Activated naive CD4-positive, alpha-beta T cell treated with anti-CD3 and anti-CD28 coated beads, Interleukin-2, amount 50 U/mL, for 72 hours (primary cell): Measurements from ENCODE around the gene FAM117B. TPM values are rescaled to one million over a fixed set of nuclear protein-coding genes. Genes with fewer than 3 reads are reported as not detected.

Experiments used
- ATAC-seq, 2 donors: fragments of 150-1000 bp; cut with Tn5 transposase; 2 replicates each; pipeline ENCODE4 v1.10.0; 2021; ENCODE audit warnings: mild to moderate bottlenecking in 2 of 2, moderate library complexity in 2 of 2
- DNase-seq, 2 donors: peaks; one replicate each; pipeline ENCODE4 v3.0.0; 2021 to 2022; ENCODE audit warnings: low spot score in 2 of 2
- H3K27ac Mint-ChIP-seq, 2 donors: one replicate each; pipeline ENCODE4 v1.8.0; 2022; ENCODE audit warnings: mild to moderate bottlenecking in 2 of 2, mixed read lengths in 2 of 2
- H3K36me3 Mint-ChIP-seq, 2 donors: one replicate each; pipeline ENCODE4 v1.8.0; 2022; ENCODE audit warnings: mixed read lengths in 2 of 2
- H3K9me3 Mint-ChIP-seq, 2 donors: one replicate each; pipeline ENCODE4 v1.8.0; 2022; ENCODE audit warnings: mixed read lengths in 2 of 2
- total RNA-seq, 2 donors: library from RNA; stranded (reverse); gene quantifications; one replicate each; pipeline ENCODE4 v1.2.3, GENCODE V29; 2022

The FAM117B gene
- total RNA-seq, 2 donors from 2014 or later: 17.7 to 23.3 TPM

DNA sequence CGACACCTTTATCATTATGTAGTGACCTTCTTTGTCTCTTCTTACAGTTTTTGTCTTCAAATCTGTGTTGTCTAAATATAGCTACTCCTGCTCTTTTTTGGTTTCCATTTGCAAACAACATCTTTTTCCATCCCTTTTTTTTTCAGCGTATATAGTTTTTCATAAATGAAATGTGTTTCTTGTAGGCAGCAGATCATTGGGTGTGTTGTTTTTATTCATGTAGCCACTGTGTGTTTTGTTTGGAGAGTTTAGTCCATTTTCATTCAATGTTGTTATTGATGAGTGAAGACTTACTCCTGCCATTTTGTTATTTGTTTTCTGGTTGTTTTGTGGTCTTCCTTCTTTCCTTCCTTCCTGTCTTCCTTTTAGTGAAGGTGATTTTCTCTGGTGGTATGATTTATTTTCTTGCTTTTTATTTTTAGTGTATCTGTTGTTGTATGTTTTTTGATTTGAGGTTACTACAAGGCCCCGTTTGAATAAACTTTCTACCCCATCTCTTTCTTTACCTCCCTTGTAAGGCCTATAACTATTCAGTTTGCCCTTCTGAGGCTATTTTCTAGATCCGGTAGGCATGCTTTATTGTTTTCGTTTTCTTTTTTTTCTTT is 81.4 kb downstream of the FAM117B start:
- ATAC-seq (no peak), DNase-seq (no peak)
- H3K36me3 Mint-ChIP-seq: peaks cover 32 to 43% of the 10 kb centered on the region in 2 donors
- peak overlapping the region in 1 of 2 donors; percentile 56 for H3K27ac Mint-ChIP-seq
- peaks cover 25 to 34% of the 10 kb centered on the region in 2 donors for H3K9me3 Mint-ChIP-seq

DNA sequence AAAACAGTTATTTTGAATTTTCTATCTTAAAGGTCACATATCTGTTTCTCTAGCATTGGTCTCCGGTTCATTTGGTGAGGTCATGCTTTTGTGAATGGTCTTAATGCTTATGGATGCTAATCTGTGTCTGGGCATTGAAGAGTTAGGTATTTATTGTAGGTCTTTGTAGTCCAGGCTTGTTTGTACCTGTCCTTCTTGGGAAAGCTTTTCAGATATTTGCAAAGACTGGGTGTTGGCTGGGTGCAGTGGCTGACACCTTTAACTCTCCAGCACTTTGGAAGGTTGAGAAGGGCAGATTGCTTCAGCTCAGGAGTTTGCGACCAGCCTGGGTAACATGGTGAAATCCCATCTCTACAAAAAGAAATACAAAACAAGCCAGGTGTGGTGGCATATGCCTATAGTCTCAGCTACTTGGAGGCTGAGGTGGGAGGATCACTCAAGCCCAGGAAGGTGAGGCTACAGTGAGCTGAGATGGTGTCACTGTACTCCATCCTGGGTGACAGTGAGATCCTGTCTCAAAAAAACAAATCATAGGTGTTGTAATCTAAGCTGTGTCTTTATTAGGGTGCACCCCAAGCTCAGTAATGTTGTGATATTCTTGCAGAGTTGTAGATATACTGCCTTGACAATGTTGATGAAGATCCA is 82.3 kb downstream of the FAM117B start:
- ATAC-seq: peak in 1 of 2 donors; percentile 30
- peaks cover 32 to 35% of the 10 kb centered on the region in 2 donors for H3K36me3 Mint-ChIP-seq
- peaks cover 25 to 26% of the 10 kb centered on the region in 2 donors for H3K9me3 Mint-ChIP-seq
- no peak for DNase-seq
- H3K27ac Mint-ChIP-seq: peak overlapping the region in 1 of 2 donors; percentile 56

DNA sequence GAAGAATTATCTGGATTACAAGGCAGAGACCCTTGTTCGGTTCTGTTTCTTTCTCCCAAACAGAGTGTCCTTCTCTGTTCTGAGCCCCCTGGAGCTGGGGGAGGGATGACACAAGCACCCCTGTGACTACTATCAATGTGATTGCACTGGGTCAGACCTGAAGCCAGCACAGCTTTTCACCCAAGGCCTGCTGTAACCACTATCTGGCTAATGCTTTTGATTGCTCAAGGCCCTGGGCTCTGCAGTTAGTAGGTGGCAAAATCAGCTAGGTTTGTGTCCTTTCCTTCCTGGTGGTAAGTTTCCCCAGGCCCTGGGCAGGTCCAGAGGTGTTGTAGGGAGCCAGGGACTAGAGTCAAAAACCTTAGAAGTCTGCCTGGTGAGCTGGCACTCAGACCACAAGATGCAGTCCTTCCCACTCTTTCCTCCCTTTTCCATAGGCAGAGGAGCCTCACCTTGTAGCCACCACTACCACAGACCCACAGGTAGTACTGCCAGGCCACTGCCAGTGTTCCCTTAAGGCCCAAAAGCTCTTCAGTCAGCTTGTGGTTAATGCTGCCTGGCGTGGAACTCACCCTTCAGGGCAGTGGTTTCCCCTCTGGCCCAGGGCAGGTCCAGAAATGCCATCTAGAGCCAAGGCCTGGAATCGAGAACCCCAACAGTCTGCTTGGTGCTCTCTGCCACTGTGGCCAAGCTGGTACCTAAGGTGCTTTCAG is 83.0 kb downstream of the FAM117B start:
- no peak for DNase-seq
- H3K27ac Mint-ChIP-seq: peak overlapping the region; percentile 40 to 56
- peaks cover 27 to 28% of the 10 kb centered on the region in 2 donors for H3K36me3 Mint-ChIP-seq
- peak; percentile 18 to 80 for ATAC-seq
- H3K9me3 Mint-ChIP-seq: peaks cover 20 to 21% of the 10 kb centered on the region in 2 donors

DNA sequence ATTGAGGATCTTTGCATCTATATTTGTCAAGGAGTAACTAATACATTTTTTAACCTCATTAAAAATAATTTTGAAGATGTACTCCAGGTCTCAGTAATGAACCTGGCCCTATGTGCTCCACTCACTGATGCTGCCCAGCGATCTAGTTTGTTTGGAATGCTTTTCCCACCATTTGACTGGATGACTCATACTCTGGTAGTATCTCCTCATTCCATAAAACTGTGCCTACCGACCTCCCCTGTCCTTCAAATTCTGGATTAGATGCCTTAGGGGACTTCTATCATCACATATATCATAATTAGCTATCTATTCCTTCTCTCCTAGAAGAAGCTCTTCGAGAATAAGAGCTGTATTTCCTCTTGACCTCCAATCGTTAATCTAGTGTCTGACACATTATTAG is 83.8 kb downstream of the FAM117B start:
- no peak for ATAC-seq
- DNase-seq: no peak
- Mint-ChIP-seq H3K36me3 (peaks cover 19% of the 10 kb centered on the region in 2 donors), H3K9me3 (peaks cover 12 to 13% of the 10 kb centered on the region in 2 donors), H3K27ac (peak overlapping the region in 1 of 2 donors; percentile 56)

DNA sequence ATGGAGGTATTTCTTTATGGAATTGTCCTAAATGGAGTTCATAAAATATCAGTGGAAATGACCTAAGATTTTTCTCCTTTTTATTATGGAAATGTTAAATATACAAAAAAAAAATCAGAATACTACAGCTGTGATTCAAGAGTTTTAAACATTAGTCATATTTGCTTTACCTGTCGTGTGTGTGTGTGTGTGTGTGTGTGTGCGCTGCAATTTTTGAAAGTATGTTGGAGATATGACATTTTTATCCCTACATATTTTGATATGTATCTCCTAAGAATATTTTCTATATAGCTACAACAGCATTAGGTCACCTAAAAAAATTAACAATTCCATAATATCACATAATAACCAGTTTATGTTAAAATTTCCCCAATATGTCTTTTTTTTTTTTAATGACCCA is 85.5 kb downstream of the FAM117B start:
- ATAC-seq: no peak
- Mint-ChIP-seq H3K27ac (no peak overlapping the region), H3K36me3 (peaks cover 18% of the 10 kb centered on the region in 2 donors), H3K9me3 (peaks cover 12 to 13% of the 10 kb centered on the region in 2 donors)
- no peak for DNase-seq

DNA sequence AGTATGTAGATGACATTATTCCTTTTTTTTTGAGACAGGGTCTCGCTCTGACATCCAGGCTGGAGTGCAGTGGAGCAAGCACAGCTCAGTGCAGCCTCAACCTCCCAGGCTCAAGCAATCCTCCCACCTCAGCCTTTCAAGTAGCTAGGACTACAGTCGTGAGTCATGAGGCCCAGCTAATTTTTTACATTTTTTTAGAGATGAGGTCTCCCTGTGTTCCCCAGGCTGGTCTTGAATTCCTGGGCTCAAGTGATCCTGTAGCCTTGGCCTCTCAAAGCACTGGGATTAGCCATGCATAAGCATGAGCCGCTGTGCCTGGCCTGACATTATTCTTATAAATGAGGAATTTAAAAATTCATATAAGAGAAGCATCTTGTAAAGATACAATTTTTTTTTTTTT is 86.9 kb downstream of the FAM117B start:
- DNase-seq: no peak
- ATAC-seq: no peak
- Mint-ChIP-seq H3K27ac (no peak overlapping the region), H3K36me3 (peaks cover 5 to 15% of the 10 kb centered on the region in 2 donors), H3K9me3 (peaks cover 4 to 5% of the 10 kb centered on the region in 2 donors)

DNA sequence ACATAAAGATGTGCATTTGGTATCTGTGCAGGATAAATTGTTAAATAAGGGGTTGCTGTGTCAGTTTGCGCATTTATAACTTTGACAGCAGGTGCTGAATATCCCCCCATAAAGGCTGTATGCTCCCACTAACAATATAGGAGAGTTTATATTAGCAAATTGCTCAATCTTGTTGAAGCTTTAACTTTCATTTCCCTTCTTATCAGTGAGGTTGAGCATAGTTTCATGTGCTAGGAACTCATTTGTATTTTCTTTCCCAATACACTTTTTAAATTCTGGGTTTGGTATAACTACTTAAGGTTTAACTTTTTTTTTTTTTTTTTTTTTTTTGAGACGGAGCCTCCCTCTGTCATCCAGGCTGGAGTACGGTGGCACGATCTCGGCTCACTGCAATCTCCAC is 89.0 kb downstream of the FAM117B start:
- ATAC-seq (no peak), DNase-seq (no peak)
- Mint-ChIP-seq H3K36me3 (peaks cover 0 to 11% of the 10 kb centered on the region in 2 donors), H3K9me3 (no peaks in the 10 kb centered on the region), H3K27ac (no peak overlapping the region)

DNA sequence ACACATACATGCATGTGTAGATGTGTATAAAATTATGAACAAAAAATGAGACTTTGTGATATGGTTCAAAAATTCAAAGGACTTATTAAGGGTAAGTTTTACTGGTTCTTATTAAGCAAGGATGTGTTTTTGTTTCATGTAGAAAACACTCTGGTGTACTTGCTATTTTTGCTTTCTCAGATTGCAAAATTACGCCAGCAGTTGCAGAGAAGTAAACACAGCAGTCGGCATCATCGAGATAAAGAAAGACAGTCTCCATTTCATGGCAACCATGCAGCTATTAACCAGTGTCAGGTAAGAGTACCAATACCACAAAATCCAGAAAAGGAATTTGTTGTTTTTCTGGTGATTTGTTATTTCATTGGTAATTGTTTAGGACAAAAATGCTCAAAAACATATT is 91.3 kb downstream of the FAM117B start:
- DNase-seq (no peak), ATAC-seq (no peak)
- Mint-ChIP-seq H3K9me3 (peaks cover 0 to 2% of the 10 kb centered on the region in 2 donors), H3K27ac (no peak overlapping the region), H3K36me3 (peaks cover 11 to 27% of the 10 kb centered on the region in 2 donors)

DNA sequence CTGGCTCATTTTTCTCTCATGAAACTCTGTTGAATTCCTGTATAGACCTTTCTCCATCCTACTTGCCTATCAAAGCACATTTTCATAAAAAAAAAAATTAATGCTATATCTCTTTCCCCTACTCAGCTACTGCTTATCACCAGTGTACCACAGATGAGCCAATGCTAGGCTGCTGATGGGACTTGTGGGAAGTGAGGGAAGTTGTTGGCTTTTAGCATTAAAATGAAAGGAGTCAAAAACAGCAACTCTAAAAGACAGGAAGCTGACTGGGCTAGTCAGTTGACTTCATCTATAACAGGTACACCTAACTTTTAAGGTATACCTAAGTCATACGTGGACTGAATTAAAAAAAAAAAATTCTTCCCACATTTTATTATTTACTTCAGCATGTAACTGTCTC is 102.1 kb downstream of the FAM117B start:
- peaks cover 3% of the 10 kb centered on the region in 2 donors for H3K9me3 Mint-ChIP-seq
- DNase-seq (no peak), ATAC-seq (peak in 1 of 2 donors; percentile 29)
- H3K27ac Mint-ChIP-seq: peak overlapping the region; percentile 36 to 74
- H3K36me3 Mint-ChIP-seq: peaks cover 5 to 54% of the 10 kb centered on the region in 2 donors

DNA sequence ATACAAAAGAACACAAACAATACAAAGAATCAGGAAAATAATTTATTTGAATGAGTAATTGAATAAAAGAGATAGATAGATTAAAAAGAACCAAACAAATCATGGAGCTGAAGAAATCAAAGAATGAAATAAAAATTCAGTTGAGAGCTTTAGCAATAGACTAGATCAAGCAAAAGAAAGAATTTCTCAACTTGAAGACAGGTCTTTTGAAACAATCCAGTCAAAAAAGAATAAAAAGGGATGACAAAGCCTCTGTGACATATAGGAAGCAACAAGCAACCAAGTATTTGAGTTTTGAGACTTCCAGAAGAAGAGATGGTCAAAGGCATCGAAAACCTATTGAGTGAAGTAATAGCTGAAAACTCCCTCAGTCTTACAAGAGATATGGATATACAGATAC is 108.8 kb downstream of the FAM117B start:
- Mint-ChIP-seq H3K36me3 (peaks cover 25 to 54% of the 10 kb centered on the region in 2 donors), H3K9me3 (peaks cover 22 to 30% of the 10 kb centered on the region in 2 donors), H3K27ac (peak overlapping the region; percentile 53 to 63)
- ATAC-seq (no peak), DNase-seq (no peak)

DNA sequence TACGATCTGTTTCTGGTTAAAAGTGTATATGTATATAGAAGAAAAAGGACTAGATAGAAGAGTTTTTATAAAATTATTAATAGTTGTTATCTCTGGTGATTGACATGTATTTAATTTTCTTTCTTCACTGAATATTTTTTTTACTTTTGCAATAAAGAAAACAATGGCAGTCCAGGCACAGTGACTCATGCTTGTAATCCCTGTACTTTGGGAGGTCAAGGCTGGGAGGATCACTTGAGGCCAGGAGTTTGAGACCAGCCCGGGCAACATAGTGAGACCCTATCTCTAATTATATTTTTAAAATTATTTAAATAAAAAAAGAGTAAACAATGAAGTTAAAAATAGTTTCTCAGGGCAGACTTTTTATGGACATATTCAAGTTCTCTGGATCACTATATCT is 114.7 kb downstream of the FAM117B start:
- Mint-ChIP-seq H3K9me3 (peaks cover 6 to 14% of the 10 kb centered on the region in 2 donors), H3K36me3 (peaks cover 18 to 53% of the 10 kb centered on the region in 2 donors), H3K27ac (peak overlapping the region in 1 of 2 donors; percentile 87)

DNA sequence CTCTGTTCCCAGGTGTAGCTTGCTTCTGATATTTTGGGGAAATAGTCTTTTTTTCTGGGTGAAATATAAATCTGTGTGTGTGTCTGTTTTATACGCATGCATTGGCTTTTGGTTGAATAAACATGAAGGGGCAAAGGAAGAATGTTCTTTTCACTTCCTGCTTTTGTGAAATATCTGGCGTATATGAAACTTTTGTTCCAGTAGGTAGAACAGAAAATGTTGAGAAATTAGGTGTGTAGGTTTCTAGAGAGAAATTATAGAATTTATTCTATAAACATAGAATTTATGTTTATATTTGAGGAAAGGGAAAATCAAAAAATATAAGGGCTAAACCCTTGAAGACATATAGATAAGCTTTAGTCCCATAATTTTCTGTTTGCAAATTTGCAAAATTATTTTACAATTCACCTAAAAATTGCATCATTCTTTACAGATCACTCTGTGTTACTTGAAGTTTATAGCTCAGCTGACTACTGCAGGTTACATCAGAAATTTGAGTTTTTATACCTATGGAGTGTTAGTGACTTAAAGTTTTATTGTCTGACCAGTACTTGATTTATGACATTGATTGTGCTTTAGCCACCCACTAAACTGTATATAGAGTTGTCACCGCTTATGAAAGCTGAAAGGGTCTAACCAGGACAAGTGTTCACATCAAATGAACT is 116.1 kb downstream of the FAM117B start:
- H3K27ac Mint-ChIP-seq: peak overlapping the region; percentile 87 to 92
- peaks cover 0 to 14% of the 10 kb centered on the region in 2 donors for H3K9me3 Mint-ChIP-seq
- ATAC-seq (peak in 1 of 2 donors; percentile 28), DNase-seq (no peak)
- peaks cover 11 to 46% of the 10 kb centered on the region in 2 donors for H3K36me3 Mint-ChIP-seq

More for the DNA sequence above, 114.7 kb downstream of the FAM117B start:
- DNase-seq: no peak
- ATAC-seq: no peak

DNA sequence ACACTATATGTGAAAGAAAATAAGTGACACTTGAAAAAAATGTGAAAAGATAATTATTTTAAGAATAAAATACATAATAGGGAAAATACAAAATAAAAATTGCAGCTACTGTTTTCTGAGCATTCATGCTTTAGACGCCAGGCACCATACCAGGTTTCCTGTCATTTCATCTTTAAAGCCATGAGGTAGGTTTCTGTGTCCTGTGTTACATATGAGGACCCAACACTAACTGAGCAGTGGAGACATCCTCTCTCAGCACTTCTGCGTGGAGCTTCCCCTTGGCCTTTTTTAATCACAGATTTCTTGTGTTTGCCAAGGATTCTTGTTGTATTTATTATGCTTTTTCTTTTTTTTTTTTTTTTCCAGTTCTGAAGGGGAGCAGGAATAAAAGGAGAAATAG is 117.3 kb downstream of the FAM117B start:
- no peak for DNase-seq
- Mint-ChIP-seq H3K9me3 (peaks cover 0 to 5% of the 10 kb centered on the region in 2 donors), H3K27ac (no peak overlapping the region), H3K36me3 (peaks cover 11 to 37% of the 10 kb centered on the region in 2 donors)
- ATAC-seq: no peak

DNA sequence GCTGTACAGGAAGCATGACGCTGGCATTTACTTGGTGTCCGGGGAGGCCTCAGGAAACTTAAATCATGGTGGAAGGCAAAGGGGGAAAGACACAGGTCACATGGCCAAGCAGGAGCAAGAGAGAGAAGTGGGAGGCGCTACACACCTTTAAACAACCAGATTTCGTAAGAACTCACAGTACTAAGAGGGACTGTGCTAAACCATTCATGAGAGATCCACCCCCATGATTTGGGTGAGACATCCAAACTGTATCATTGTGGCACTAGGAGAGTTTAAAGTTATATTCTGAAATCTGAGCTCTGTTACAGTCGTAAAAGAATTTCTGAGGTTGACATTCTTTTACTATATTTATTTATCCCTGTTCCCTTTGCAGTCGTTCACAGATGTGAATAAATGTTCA is 120.2 kb downstream of the FAM117B start:
- Mint-ChIP-seq H3K27ac (peak overlapping the region in 1 of 2 donors; percentile 76), H3K36me3 (peaks cover 11 to 29% of the 10 kb centered on the region in 2 donors), H3K9me3 (peaks cover 0 to 4% of the 10 kb centered on the region in 2 donors)
- DNase-seq (no peak), ATAC-seq (peak in 1 of 2 donors; percentile 28)

DNA sequence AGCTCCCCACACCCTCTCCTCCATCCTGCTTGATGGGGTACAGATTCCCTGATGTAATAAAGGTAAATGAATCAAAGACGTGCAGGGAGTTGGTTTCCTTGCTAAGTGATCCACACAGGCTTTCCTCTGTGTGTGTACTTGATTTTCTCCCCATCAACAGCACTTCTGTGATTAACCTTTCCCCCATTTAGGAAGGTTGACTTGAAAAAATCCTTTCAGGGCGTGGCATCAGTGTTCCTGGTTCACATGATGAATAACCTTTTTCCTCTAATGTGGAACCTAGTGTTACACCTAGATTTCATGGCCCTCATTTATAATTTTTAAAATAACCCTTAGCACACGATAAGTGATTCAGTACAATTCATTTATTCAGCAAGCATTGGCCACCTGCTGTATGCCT is 121.8 kb downstream of the FAM117B start:
- ATAC-seq (no peak), DNase-seq (no peak)
- Mint-ChIP-seq H3K36me3 (peaks cover 23 to 41% of the 10 kb centered on the region in 2 donors), H3K27ac (no peak overlapping the region), H3K9me3 (peaks cover 0 to 4% of the 10 kb centered on the region in 2 donors)

DNA sequence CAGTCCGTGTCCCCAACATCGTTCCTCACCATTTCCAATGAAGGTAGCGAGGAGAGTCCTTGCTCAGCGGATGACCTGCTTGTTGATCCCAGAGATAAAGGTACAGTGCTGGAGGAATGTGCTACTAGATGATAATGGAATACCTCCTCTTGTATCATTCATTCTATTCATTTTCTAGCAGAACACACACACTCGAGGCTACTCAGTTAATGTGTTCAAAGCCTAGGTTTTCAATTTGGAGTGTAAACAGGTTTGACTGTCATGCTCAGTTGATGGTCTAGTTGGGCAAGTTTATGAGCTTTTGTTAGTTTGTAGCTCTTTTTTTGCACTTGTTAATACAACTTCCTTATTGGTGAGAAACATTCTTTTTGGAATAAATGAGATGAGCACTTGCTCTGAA is 122.6 kb downstream of the FAM117B start:
- peaks cover 23 to 44% of the 10 kb centered on the region in 2 donors for H3K36me3 Mint-ChIP-seq
- ATAC-seq: no peak
- H3K27ac Mint-ChIP-seq: no peak overlapping the region
- H3K9me3 Mint-ChIP-seq: peaks cover 0 to 4% of the 10 kb centered on the region in 2 donors
- no peak for DNase-seq
